ENCODE measurements around the gene C8B. TPM values are rescaled to one million over a fixed set of nuclear protein-coding genes. Genes with fewer than 3 reads are reported as not detected.
A peak's percentile ranks its signal among the peaks of the same experiment; 100 is the strongest.

Gene C8B
- total RNA-seq, 1 experiment from 2014 or later, result not detected

DNA sequence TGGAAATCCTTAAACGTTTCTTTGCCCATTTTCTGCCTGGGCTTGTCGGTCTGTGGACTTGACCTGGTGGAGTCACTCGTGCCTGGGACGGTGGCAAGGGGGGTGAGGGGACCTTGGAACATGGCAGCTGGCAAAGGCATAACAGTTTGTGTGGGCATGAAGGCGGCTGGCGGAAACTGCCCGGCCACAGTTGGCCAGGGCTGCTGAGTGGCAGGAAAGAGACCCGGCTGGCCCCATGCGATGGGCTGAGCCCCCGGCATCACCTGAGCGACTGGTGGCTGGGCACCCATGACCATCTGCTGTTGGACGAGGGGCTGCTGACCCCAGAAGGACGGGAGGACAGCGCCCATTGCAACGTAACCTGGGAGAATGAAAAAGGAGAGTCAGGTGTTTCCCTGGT, 49.3 kb upstream of the C8B start:
- no peak overlapping the region for H2BK15ac ChIP-seq (ENCODE audit: low read depth, low read length)
- H3K79me1 ChIP-seq (ENCODE audit: insufficient read depth, low read depth, low read length, poor library complexity, severe bottlenecking), result no peaks in the 10 kb centered on the region
- TF ChIP-seq, protein P1, sequence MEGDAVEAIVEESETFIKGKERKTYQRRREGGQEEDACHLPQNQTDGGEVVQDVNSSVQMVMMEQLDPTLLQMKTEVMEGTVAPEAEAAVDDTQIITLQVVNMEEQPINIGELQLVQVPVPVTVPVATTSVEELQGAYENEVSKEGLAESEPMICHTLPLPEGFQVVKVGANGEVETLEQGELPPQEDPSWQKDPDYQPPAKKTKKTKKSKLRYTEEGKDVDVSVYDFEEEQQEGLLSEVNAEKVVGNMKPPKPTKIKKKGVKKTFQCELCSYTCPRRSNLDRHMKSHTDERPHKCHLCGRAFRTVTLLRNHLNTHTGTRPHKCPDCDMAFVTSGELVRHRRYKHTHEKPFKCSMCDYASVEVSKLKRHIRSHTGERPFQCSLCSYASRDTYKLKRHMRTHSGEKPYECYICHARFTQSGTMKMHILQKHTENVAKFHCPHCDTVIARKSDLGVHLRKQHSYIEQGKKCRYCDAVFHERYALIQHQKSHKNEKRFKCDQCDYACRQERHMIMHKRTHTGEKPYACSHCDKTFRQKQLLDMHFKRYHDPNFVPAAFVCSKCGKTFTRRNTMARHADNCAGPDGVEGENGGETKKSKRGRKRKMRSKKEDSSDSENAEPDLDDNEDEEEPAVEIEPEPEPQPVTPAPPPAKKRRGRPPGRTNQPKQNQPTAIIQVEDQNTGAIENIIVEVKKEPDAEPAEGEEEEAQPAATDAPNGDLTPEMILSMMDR (conservative IDR thresholded peaks at IDR 0.05), result no peak
- H3K4me3 Mint-ChIP-seq, result no peak overlapping the region
- no peaks in the 10 kb centered on the region for H3K23me2 ChIP-seq (ENCODE audit: insufficient read length, low read depth, low read length, poor library complexity, severe bottlenecking)
- no peak overlapping the region for H3K9ac ChIP-seq (ENCODE audit: extremely low read depth, insufficient read length, low read length)
- H3K9me3 Mint-ChIP-seq, result no peaks in the 10 kb centered on the region
- no peak overlapping the region for H2AK5ac ChIP-seq (ENCODE audit: insufficient read length, low read length)
- H3K4me1 ChIP-seq (ENCODE audit: insufficient read depth, low read length), result peaks cover 4% of the 10 kb centered on the region; the same call in 1 of the 2 replicates
- H3K23ac ChIP-seq (ENCODE audit: insufficient read length, low read depth, low read length), result no peak overlapping the region
- H3T11ph ChIP-seq (ENCODE audit: low read length), result no peak overlapping the region
- no peak overlapping the region for H2BK5ac ChIP-seq (ENCODE audit: insufficient read length, low read length)
- H3K27ac Mint-ChIP-seq, result peak overlapping the region in 1 of 3 experiments; percentile 30; a peak in 1 of 7 replicates
- H4K20me1 ChIP-seq (ENCODE audit: control insufficient read depth, insufficient read depth, insufficient read length), result no peaks in the 10 kb centered on the region
- H3K14ac ChIP-seq (ENCODE audit: insufficient read depth, low read length), result no peak overlapping the region
- no peak for DNase-seq
- no peaks in the 10 kb centered on the region; a peak in 1 of 7 replicates for H3K36me3 Mint-ChIP-seq (ENCODE audit: insufficient read depth in 1 of 3, low read depth in 3 of 3)
- no peak overlapping the region for H2BK12ac ChIP-seq (ENCODE audit: insufficient read length, low read depth, low read length)
- H3K4ac ChIP-seq (ENCODE audit: low read depth, low read length), result no peak overlapping the region
- H3K27me3 ChIP-seq (ENCODE audit: insufficient read depth, low read length), result no peaks in the 10 kb centered on the region
- no peak overlapping the region for H3K18ac ChIP-seq (ENCODE audit: insufficient read length, low read depth, low read length)
- no peak overlapping the region for H3K27ac ChIP-seq (ENCODE audit: insufficient read length, low read depth, low read length)
- peaks cover 10 to 15% of the 10 kb centered on the region in 2 experiments for H3K4me1 Mint-ChIP-seq
- H4K91ac ChIP-seq (ENCODE audit: insufficient read length, low read depth, low read length), result no peak overlapping the region
- no peak overlapping the region for H2BK120ac ChIP-seq (ENCODE audit: low read depth, low read length, poor library complexity, severe bottlenecking)
- H4K8ac ChIP-seq (replicated peaks; ENCODE audit: insufficient read length, low read depth, low read length), result no peak overlapping the region
- H3K27me3 Mint-ChIP-seq (ENCODE audit: low read depth), result no peaks in the 10 kb centered on the region; the same call in 1 of the 2 replicates
- no peak overlapping the region for H3K4me2 ChIP-seq (ENCODE audit: insufficient read depth, insufficient read length, low read length)
- H3K79me2 ChIP-seq (ENCODE audit: insufficient read depth, low read length), result no peaks in the 10 kb centered on the region
- no peak overlapping the region for H4K5ac ChIP-seq (ENCODE audit: insufficient read length, low read depth, low read length)
- H2BK20ac ChIP-seq (ENCODE audit: low read depth, low read length, poor library complexity, severe bottlenecking), result no peak overlapping the region
- no peak overlapping the region for H2AFZ ChIP-seq (ENCODE audit: low read length)
- H3K56ac ChIP-seq (ENCODE audit: insufficient read length, low read depth, low read length), result no peak overlapping the region
- no CpG with 5 or more reads among the region's 15 CpGs for WGBS (ENCODE audit: extremely low coverage, insufficient read length, low lambda C conversion rate)
- H3K9me3 ChIP-seq (ENCODE audit: control insufficient read depth, low read depth, low read length), result no peaks in the 10 kb centered on the region

All from H9 (cell line).